Smooth muscle cell (in vitro differentiated cells): ENCODE measurements around the gene LRRC32. TPM values are rescaled to one million over a fixed set of nuclear protein-coding genes. Genes with fewer than 3 reads are reported as not detected.
A peak's percentile ranks its signal among the peaks of the same experiment; 100 is the strongest.

Experiments used
- DNase-seq: peaks from one replicate; lab custom pipeline; 2025; ENCODE audit not compliant: unreplicated experiment; lab: John Stamatoyannopoulos, UW
- H2AFZ ChIP-seq: fragments of 200-600 bp; sonication (generic); 2 replicates; pipeline ENCODE4 v1.6.0; 2016; ENCODE audit warnings: antibody characterized with exemption, low read depth, mild to moderate bottlenecking
- H3F3A ChIP-seq: fragments of 200-600 bp; sonication (generic); 2 replicates; pipeline ENCODE4 v1.6.0; 2017; ENCODE audit warnings: antibody characterized with exemption, low read depth
- H3K27ac ChIP-seq: fragments of 200-600 bp; sonication (generic); 2 replicates; pipeline ENCODE4 v1.5.1; 2016; ENCODE audit warnings: low read depth, mild to moderate bottlenecking
- H3K27me3 ChIP-seq: fragments of 200-600 bp; sonication (generic); 2 replicates; pipeline ENCODE4 v1.6.1; 2016; ENCODE audit warnings: low read depth, mild to moderate bottlenecking
- H3K36me3 ChIP-seq: fragments of 200-600 bp; sonication (generic); 2 replicates; pipeline ENCODE4 v1.5.1; 2016; ENCODE audit warnings: low read depth
- H3K4me1 ChIP-seq: fragments of 200-600 bp; sonication (generic); 2 replicates; pipeline ENCODE4 v1.5.1; 2016; ENCODE audit warnings: low read depth
- H3K4me2 ChIP-seq: fragments of 200-600 bp; sonication (generic); 2 replicates; pipeline ENCODE4 v1.6.0; 2016; ENCODE audit warnings: mild to moderate bottlenecking
- H3K4me3 ChIP-seq: fragments of 200-600 bp; sonication (generic); 2 replicates; pipeline ENCODE4 v1.5.1; 2016; ENCODE audit warnings: mild to moderate bottlenecking
- H3K79me2 ChIP-seq: fragments of 200-600 bp; sonication (generic); 2 replicates; pipeline ENCODE4 v1.6.0; 2016; ENCODE audit warnings: low read depth, mild to moderate bottlenecking
- H3K9ac ChIP-seq: fragments of 200-600 bp; sonication (generic); 2 replicates; pipeline ENCODE4 v1.6.0; 2016; ENCODE audit warnings: low read depth
- H3K9me3 ChIP-seq: fragments of 200-600 bp; sonication (generic); replicated peaks from 2 replicates; pipeline ENCODE4 v1.5.1; 2016; ENCODE audit warnings: low read depth
- H4K20me1 ChIP-seq: fragments of 200-600 bp; sonication (generic); 2 replicates; pipeline ENCODE4 v1.6.0; 2016; ENCODE audit warnings: low read depth
- WGBS: methylation state at CpG from one replicate; pipeline ENCODE4 v1.1.7; 2016; ENCODE audit warnings: low lambda C conversion rate; 5-methylcytosine and 5-hydroxymethylcytosine counted together
- polyA plus RNA-seq: library from polyadenylated mRNA; unstranded; fragments of >200 nt; fragmentation: Nextera tagmentation; extraction: Ambion mirVana; gene quantifications from 2 replicates; pipeline ENCODE4 v1.2.1, GENCODE V29; 2016
- total RNA-seq: library from RNA; depleted of rRNA; stranded (reverse); fragments of >200 nt; gene quantifications from 2 replicates; pipeline ENCODE4 v1.2.3, GENCODE V29; 2014
- TF ChIP-seq, protein P1 (sequence below): fragments of 200-600 bp; sonication (generic); IDR thresholded peaks from 2 replicates; pipeline ENCODE4 v1.5.1; 2017; ENCODE audit warnings: borderline replicate concordance, mild to moderate bottlenecking, antibody characterized with exemption; ENCODE audit not compliant: insufficient read depth, poor library complexity, severe bottlenecking

The LRRC32 gene
- total and polyA plus RNA-seq, 2 experiments from 2014 or later, result 171 to 444 TPM

- no peak for DNase-seq
Observed at GRCh38 chr11:76667271-76667818, 3.2 kb downstream of the LRRC32 start.

GRCh38 chr11:76666830-76667229, 3.7 kb downstream of the LRRC32 start:
- Histone ChIP-seq H3K4me3 (peak overlapping the region; percentile 58), H3K79me2 (peaks cover 72% of the 10 kb centered on the region), H4K20me1 (peaks cover 79% of the 10 kb centered on the region), H3K4me1 (no peaks in the 10 kb centered on the region), H3F3A (peaks cover 16% of the 10 kb centered on the region), H3K4me2 (peak overlapping the region; percentile 89), H3K9ac (peak overlapping the region; percentile 27), H3K9me3 (no peaks in the 10 kb centered on the region), H2AFZ (no peak overlapping the region), H3K27ac (peak overlapping the region; percentile 46), H3K27me3 (no peaks in the 10 kb centered on the region), H3K36me3 (no peaks in the 10 kb centered on the region)
- TF ChIP-seq, protein P1, sequence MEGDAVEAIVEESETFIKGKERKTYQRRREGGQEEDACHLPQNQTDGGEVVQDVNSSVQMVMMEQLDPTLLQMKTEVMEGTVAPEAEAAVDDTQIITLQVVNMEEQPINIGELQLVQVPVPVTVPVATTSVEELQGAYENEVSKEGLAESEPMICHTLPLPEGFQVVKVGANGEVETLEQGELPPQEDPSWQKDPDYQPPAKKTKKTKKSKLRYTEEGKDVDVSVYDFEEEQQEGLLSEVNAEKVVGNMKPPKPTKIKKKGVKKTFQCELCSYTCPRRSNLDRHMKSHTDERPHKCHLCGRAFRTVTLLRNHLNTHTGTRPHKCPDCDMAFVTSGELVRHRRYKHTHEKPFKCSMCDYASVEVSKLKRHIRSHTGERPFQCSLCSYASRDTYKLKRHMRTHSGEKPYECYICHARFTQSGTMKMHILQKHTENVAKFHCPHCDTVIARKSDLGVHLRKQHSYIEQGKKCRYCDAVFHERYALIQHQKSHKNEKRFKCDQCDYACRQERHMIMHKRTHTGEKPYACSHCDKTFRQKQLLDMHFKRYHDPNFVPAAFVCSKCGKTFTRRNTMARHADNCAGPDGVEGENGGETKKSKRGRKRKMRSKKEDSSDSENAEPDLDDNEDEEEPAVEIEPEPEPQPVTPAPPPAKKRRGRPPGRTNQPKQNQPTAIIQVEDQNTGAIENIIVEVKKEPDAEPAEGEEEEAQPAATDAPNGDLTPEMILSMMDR, result no peak
- DNase-seq, result no peak
- WGBS, result 81% methylated on average over 5 of the region's 5 CpGs

More at GRCh38 chr11:76667271-76667818, 3.2 kb downstream of the LRRC32 start:
- TF ChIP-seq, protein P1, result no peak
- no peaks in the 10 kb centered on the region for H3K9me3 ChIP-seq
- H3K27ac ChIP-seq, result peak overlapping the region; percentile 79
- H3K4me1 ChIP-seq, result no peaks in the 10 kb centered on the region
- no peaks in the 10 kb centered on the region for H3K36me3 ChIP-seq
- WGBS, result 83% methylated on average over 15 of the region's 15 CpGs
- peaks cover 74% of the 10 kb centered on the region for H4K20me1 ChIP-seq
- H3K27me3 ChIP-seq, result no peaks in the 10 kb centered on the region
- H3K4me2 ChIP-seq, result peak overlapping the region; percentile 89
- H3K4me3 ChIP-seq, result peak overlapping the region; percentile 58
- peak overlapping the region; percentile 44 for H3K9ac ChIP-seq
- H3F3A ChIP-seq, result peaks cover 16% of the 10 kb centered on the region
- H2AFZ ChIP-seq, result no peak overlapping the region
- H3K79me2 ChIP-seq, result peaks cover 66% of the 10 kb centered on the region

GRCh38 chr11:76666408-76666807, 4.1 kb downstream of the LRRC32 start:
- no peak for DNase-seq
- Histone ChIP-seq H4K20me1 (peaks cover 83% of the 10 kb centered on the region), H3K27me3 (no peaks in the 10 kb centered on the region), H2AFZ (no peak overlapping the region), H3K36me3 (no peaks in the 10 kb centered on the region), H3K4me3 (peak overlapping the region; percentile 58), H3F3A (peaks cover 16% of the 10 kb centered on the region), H3K4me2 (peak overlapping the region; percentile 89), H3K27ac (peak overlapping the region; percentile 46), H3K9me3 (no peaks in the 10 kb centered on the region), H3K4me1 (no peaks in the 10 kb centered on the region), H3K9ac (peak overlapping the region; percentile 27), H3K79me2 (peaks cover 73% of the 10 kb centered on the region)
- 33% methylated on average over 7 of the region's 7 CpGs for WGBS
- TF ChIP-seq, protein P1, result no peak

DNA sequence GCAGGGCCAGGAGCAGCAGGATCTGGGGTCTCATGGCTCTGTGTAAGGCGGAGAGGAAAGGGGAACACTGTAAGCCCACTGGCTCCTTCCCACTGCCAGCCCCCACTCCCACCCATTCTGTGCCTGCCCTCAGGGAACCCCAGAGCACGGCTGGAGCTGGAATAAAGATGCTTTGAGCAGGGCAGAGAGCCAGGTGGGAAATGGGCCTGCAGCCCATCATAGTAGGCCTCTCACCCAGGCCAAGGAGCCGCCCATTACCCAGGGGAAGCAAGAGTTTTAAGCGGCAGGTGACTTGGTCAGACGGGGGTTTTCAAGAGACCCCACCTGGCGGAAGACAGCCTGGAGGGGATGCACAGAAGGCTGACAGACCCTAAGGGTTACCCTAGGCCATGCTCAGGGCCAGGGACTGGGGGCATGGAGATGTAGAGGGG, 4.6 kb downstream of the LRRC32 start:
- Histone ChIP-seq H3K9ac (peak overlapping the region; percentile 27), H3K27ac (peak overlapping the region; percentile 46), H3K4me2 (peak overlapping the region; percentile 89), H3K27me3 (no peaks in the 10 kb centered on the region), H3K9me3 (no peaks in the 10 kb centered on the region), H3F3A (peaks cover 16% of the 10 kb centered on the region), H3K36me3 (no peaks in the 10 kb centered on the region), H4K20me1 (peaks cover 88% of the 10 kb centered on the region), H3K79me2 (peaks cover 73% of the 10 kb centered on the region), H3K4me1 (no peaks in the 10 kb centered on the region), H2AFZ (no peak overlapping the region), H3K4me3 (no peak overlapping the region)
- WGBS, result 97% methylated on average over 6 of the region's 6 CpGs
- DNase-seq, result no peak
- TF ChIP-seq, protein P1, result no peak
